Sigmoid colon (tissue), 7 donors: ENCODE measurements around the gene BEST1. TPM values are rescaled to one million over a fixed set of nuclear protein-coding genes. Genes with fewer than 3 reads are reported as not detected.
A peak's percentile ranks its signal among the peaks of the same experiment; 100 is the strongest.

Experiments used
- DNase-seq: peaks from one replicate; pipeline ENCODE4 v3.0.0-alpha.2; 2019
- H3K27ac ChIP-seq, 4 donors: fragments of 200-600 bp; sonication (generic); one replicate each; pipeline ENCODE4 v1.5.1; 2016 to 2019; ENCODE audit warnings: mild to moderate bottlenecking in 1 of 4
- H3K27me3 ChIP-seq, 3 donors: fragments of 200-600 bp; sonication (generic); one replicate each; pipeline ENCODE4 v1.5.1; 2019; ENCODE audit warnings: mild to moderate bottlenecking in 1 of 3
- H3K36me3 ChIP-seq, 4 donors: fragments of 200-600 bp; sonication (generic); one replicate each; pipeline ENCODE4 v1.5.1; 2016 to 2019
- H3K4me1 ChIP-seq, 4 donors: fragments of 200-600 bp; sonication (generic); one replicate each; pipeline ENCODE4 v1.5.1; 2017 to 2019
- H3K4me3 ChIP-seq, 4 donors: fragments of 200-600 bp; sonication (generic); one replicate each; pipeline ENCODE4 v1.5.1; 2017 to 2019; ENCODE audit warnings: mild to moderate bottlenecking in 2 of 4, moderate library complexity in 1 of 4
- H3K9me3 ChIP-seq, 4 donors: fragments of 200-600 bp in 3 of 4; sonication (generic) in 3 of 4; one replicate each; pipeline versions ENCODE4 v1.5.1 to v1.6.1; 2013 to 2019
- CTCF ChIP-seq, 4 experiments: fragments of 450-650 bp in 3 of 4; fragments of 200-600 bp in 1 of 4; IDR thresholded peaks; one replicate each; pipeline ENCODE4 v1.5.1; 2016 to 2019; ENCODE audit warnings: antibody characterized with exemption in 4 of 4, mild to moderate bottlenecking in 3 of 4, moderate library complexity in 2 of 4
- EP300 ChIP-seq, 4 donors: sonication (generic); formaldehyde crosslinking; IDR thresholded peaks; one replicate each; pipeline ENCODE4 v1.6.1; 2017; ENCODE audit warnings: antibody characterized with exemption in 4 of 4
- POLR2A ChIP-seq, 2 donors: fragments of 450-650 bp; IDR thresholded peaks; one replicate each; pipeline ENCODE4 v1.6.1; 2016; ENCODE audit warnings: antibody characterized with exemption in 2 of 2, mild to moderate bottlenecking in 2 of 2, moderate library complexity in 2 of 2
- POLR2AphosphoS5 ChIP-seq, 4 donors: sonication (generic); formaldehyde crosslinking; IDR thresholded peaks; one replicate each; pipeline ENCODE4 v1.6.1; 2017; ENCODE audit warnings: antibody characterized with exemption in 4 of 4
- WGBS, 2 donors: extraction: QIAGEN DNeasy Blood & Tissue Kit; methylation state at CpG; one replicate each; pipeline ENCODE4 v1.1.7; 2013; 5-methylcytosine and 5-hydroxymethylcytosine counted together
- intact Hi-C: fragments of 100-400 bp; cut with DNase I; formaldehyde crosslinking; loops from one replicate; pipeline ENCODE4 v1.15.1; 2023
- polyA plus RNA-seq, 3 donors: library from polyadenylated mRNA; stranded (reverse); fragments of 200-250 nt; gene quantifications; one replicate each; pipeline ENCODE4 v1.2.3, GENCODE V29; 2013
- total RNA-seq, 4 donors: library from RNA; depleted of rRNA; stranded (reverse); fragments of >200 nt; gene quantifications; one replicate each; pipeline ENCODE4 v1.1.0, GENCODE V29; 2016
- donor health status: healthy with polysubstance abuse.
- donor health status: Bipolar disorder and iron deficiency.
- donor health status: healthy.

Gene BEST1
- total and polyA plus RNA-seq, 7 donors = 0.83 to 9.6 (median 4.3) TPM

GRCh38 chr11:61972672-61973475 lies 22.7 kb downstream of the BEST1 start:
- intact Hi-C loops = loop anchor here (5.0 to 10.0 kb wide), 2 partner anchors 134 to 1058 kb away; partner anchors contain the start of gene TMEM109
- Histone ChIP-seq H3K36me3 (no peaks in the 10 kb centered on the region), H3K27ac (peak overlapping the region; percentile 99 to 100 (median 100)), H3K4me1 (peaks cover 0 to 68% (median 61%) of the 10 kb centered on the region in 4 donors), H3K27me3 (no peaks in the 10 kb centered on the region), H3K9me3 (no peaks in the 10 kb centered on the region), H3K4me3 (peak overlapping the region in 1 of 4 donors; percentile 10)
- TF ChIP-seq CTCF (IDR thresholded peaks at IDR 0.05) = no peak
- peak; percentile 16 to 83 (median 46) for TF ChIP-seq POLR2AphosphoS5 (IDR thresholded peaks at IDR 0.05)
- peak in 2 of 4 donors; percentile 59 to 65 for TF ChIP-seq EP300 (IDR thresholded peaks at IDR 0.05)
- WGBS, 2 donors = 22 to 47% methylated on average over 11 of the region's 11 CpGs
- DNase-seq = no peak

GRCh38 chr11:61973476-61974162 lies 23.5 kb downstream of the BEST1 start:
- DNase-seq = no peak
- no peak for TF ChIP-seq POLR2A (IDR thresholded peaks at IDR 0.05)
- TF ChIP-seq CTCF (IDR thresholded peaks at IDR 0.05) = no peak
- TF ChIP-seq POLR2AphosphoS5 (IDR thresholded peaks at IDR 0.05) = no peak
- no peak for TF ChIP-seq EP300 (IDR thresholded peaks at IDR 0.05)
- 61 to 76% methylated on average over 10 of the region's 10 CpGs for WGBS, 2 donors
- H3K9me3 ChIP-seq = no peaks in the 10 kb centered on the region
- H3K4me1 ChIP-seq = peaks cover 0 to 67% (median 60%) of the 10 kb centered on the region in 4 donors
- intact Hi-C loops = loop anchor here (5.0 to 10.0 kb wide), 2 partner anchors 134 to 1059 kb away; partner anchors contain the start of gene TMEM109
- peak overlapping the region; percentile 99 to 100 (median 100) for H3K27ac ChIP-seq
- H3K4me3 ChIP-seq = no peak overlapping the region
- H3K36me3 ChIP-seq = no peaks in the 10 kb centered on the region
- no peaks in the 10 kb centered on the region for H3K27me3 ChIP-seq

- no peak for DNase-seq
- peak overlapping the region in 3 of 4 donors; percentile 99 to 100 (median 99) for H3K27ac ChIP-seq
Measured at GRCh38 chr11:61974766-61975631, 24.8 kb downstream of the BEST1 start.

GRCh38 chr11:61975638-61976419 lies 25.7 kb downstream of the BEST1 start:
- Histone ChIP-seq H3K9me3 (no peaks in the 10 kb centered on the region), H3K4me3 (no peak overlapping the region), H3K27ac (peak overlapping the region in 1 of 4 donors; percentile 99), H3K27me3 (no peaks in the 10 kb centered on the region), H3K4me1 (peaks cover 0 to 48% (median 44%) of the 10 kb centered on the region in 4 donors), H3K36me3 (no peaks in the 10 kb centered on the region)
- peak; percentile 52 for DNase-seq
- 72 to 87% methylated on average over 15 of the region's 15 CpGs for WGBS, 2 donors
- intact Hi-C loops = loop anchor here (10.0 kb wide), 1 partner anchor 1061 kb away; the partner anchor contains the start of gene TMEM109
- TF ChIP-seq EP300 (IDR thresholded peaks at IDR 0.05) (no peak), POLR2A (IDR thresholded peaks at IDR 0.05) (no peak), CTCF (IDR thresholded peaks at IDR 0.05) (no peak), POLR2AphosphoS5 (IDR thresholded peaks at IDR 0.05) (no peak)

More at GRCh38 chr11:61974766-61975631, 24.8 kb downstream of the BEST1 start:
- Histone ChIP-seq H3K36me3 (no peaks in the 10 kb centered on the region), H3K4me3 (no peak overlapping the region), H3K4me1 (peaks cover 0 to 56% (median 52%) of the 10 kb centered on the region in 4 donors), H3K27me3 (no peaks in the 10 kb centered on the region), H3K9me3 (no peaks in the 10 kb centered on the region)
- WGBS, 2 donors = 23 to 71% methylated on average over 14 of the region's 14 CpGs
- TF ChIP-seq POLR2A (IDR thresholded peaks at IDR 0.05) (no peak), EP300 (IDR thresholded peaks at IDR 0.05) (no peak)
- intact Hi-C loops = loop anchor here (5.0 to 10.0 kb wide), 2 partner anchors 132 to 1060 kb away; partner anchors contain the start of gene TMEM109
